Tibial nerve (tissue), 4 donors: ENCODE results near the gene ST13. TPM values are rescaled to one million over a fixed set of nuclear protein-coding genes. Genes with fewer than 3 reads are reported as not detected.

Experiments
- small RNA-seq: library from RNA; depleted of rRNA; stranded (forward); fragments of <200 nt; gene quantifications from one replicate; pipeline ENCODE3, GENCODE V24; 2016
- total RNA-seq, 4 donors: library from RNA; depleted of rRNA; stranded (reverse); fragments of >200 nt; gene quantifications; one replicate each; pipeline ENCODE4 v1.1.0, GENCODE V29; 2016

ST13 gene
- total RNA-seq, 4 donors from 2014 or later = 96.9 to 142 (median 114) TPM

Small RNA genes within 50 kb of the gene (small RNA-seq; reads per million reads assigned to genes)
- gene JTBP1 = not detected
- gene MIR4766 = not detected

Other genes with a start within 250 kb of the ST13 start
- gene MRTFA, start 219.9 kb downstream of the ST13 start, total RNA-seq = 100 to 1,000 TPM in 2 of 4 donors, 10 to 100 TPM in 2; 69.7 to 119 (median 104) TPM
- gene MCHR1, start 177.2 kb downstream of the ST13 start, total RNA-seq = 1 to 10 TPM in 1 of 4 donors, under 1 TPM in 1, not detected in 2; 0.39 to 1.0 TPM
- 10 to 100 TPM; 19.3 to 34.1 (median 21.4) TPM for gene SLC25A17, start 37.3 kb downstream of the ST13 start, total RNA-seq
- gene XPNPEP3, start 509 bp upstream of the ST13 start, total RNA-seq = 10 to 100 TPM; 12.0 to 19.2 (median 14.0) TPM
- gene DNAJB7, start 5.5 kb upstream of the ST13 start, total RNA-seq = not detected
- 10 to 100 TPM; 27.7 to 62.6 (median 33.9) TPM for gene RBX1, start 94.7 kb upstream of the ST13 start, total RNA-seq
- gene EP300, start 236.0 kb upstream of the ST13 start, total RNA-seq = 10 to 100 TPM; 75.8 to 97.7 (median 87.7) TPM